SU-DHL-6 (cell line): ENCODE data around the gene HOXB3.

Experiments
- CTCF ChIP-seq: fragments of 200-600 bp; sonication (generic); IDR thresholded peaks from one replicate; pipeline ENCODE4 v1.5.1; 2017; ENCODE audit warnings: antibody characterized with exemption, mild to moderate bottlenecking, low read length, moderate library complexity; ENCODE audit not compliant: insufficient read depth, poor library complexity, severe bottlenecking
- EZH2phosphoT487 ChIP-seq: fragments of 200-600 bp; sonication (generic), shearing (Covaris generic); conservative IDR thresholded peaks from 2 replicates; pipeline ENCODE4 v1.6.1; 2018; ENCODE audit warnings: mild to moderate bottlenecking, antibody characterized with exemption, low read length, moderate library complexity, mixed read lengths

- TF ChIP-seq CTCF: no peak
- TF ChIP-seq EZH2phosphoT487: no peak
Observed at GRCh38 chr17:48577330-48577945, 12.6 kb downstream of the HOXB3 start.
